NCI-H526 treated with DMSO at 0.1 percent for 48 hours (cell line): ENCODE measurements around the gene ZMAT3.
A peak's percentile ranks its signal among the peaks of the same experiment; 100 is the strongest.
"Not testable (repeated sequence)": the region's sequence is repeated elsewhere in the genome, so short reads cannot be mapped to it uniquely, and the experiment has no call there.

Experiments
- DNase-seq: peaks from one replicate; lab custom pipeline; 2025; lab: John Stamatoyannopoulos, UW

Gene ZMAT3

GRCh38 chr3:179071323-179072099 is at the start of gene ZMAT3:
TSS of gene ZMAT3 (minus strand) at chr3:179071809. CDS start at chr3:179067752, 4,057 bp downstream.
- DNase-seq, result peak; percentile 61

- DNase-seq, result no peak
These were observed 45.2 kb upstream of the ZMAT3 start for GRCh38 chr3:179116816-179117215.

DNA sequence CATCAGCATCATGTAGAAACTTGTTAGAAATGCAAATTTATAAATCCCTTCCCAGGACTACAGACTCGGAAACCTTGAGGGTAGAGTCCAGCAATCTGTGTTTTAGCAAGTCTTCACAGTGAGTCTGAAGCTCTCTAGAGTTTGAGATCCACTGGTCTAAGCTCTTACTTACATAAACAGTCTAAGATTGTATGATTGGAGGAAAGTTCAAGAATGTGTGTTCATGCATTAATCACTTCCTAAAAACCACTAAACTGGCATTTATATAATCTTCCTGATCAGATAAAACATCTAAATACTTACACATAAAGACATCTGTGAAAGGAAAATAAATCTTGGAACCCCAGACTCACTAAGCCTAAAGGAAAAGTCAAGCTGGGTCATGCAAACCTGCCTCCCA is 43.8 kb upstream of the ZMAT3 start:
- DNase-seq, result not testable (repeated sequence)

- DNase-seq, result no peak
These were observed 42.3 kb upstream of the ZMAT3 start for GRCh38 chr3:179113903-179114302.

DNA sequence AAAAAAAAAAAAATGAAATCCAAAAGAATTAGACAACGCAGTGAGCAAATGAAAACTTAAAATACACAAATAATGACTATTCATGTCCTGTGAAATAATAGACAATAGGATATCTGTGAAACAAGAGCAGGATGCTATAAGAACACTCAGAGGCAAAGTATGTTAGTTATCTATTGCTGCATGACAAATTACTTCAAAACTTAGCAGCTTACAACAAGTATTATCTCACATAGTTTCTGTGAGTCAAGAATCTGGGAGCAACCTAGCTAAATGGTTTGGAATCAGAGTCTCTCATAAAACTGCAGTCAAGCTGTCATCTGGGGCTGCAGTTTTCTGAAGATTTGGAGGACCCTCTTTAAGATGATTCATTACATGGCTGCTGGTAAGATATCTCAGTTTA is 36.5 kb upstream of the ZMAT3 start:
- no peak for DNase-seq

GRCh38 chr3:179107617-179108016 is 36.0 kb upstream of the ZMAT3 start:
- DNase-seq, result no peak

DNA sequence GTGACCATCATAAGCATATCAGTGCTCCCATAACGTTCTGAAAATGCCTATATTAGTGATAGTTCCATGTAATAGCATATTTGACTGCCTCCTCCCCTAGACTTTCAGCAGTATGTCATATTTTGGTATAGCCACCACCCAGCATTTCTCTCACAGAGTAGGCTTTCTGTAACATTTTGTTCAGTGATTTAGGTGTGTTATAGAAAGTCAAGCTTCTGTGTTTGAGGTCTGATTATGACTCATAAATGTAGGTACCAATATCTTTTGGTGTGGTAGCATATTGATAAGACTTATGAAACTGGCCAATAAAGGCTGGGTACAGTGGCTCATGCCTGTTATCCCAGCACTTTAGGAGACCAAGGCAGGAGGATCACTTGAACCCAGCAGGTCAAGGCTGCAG is 34.3 kb upstream of the ZMAT3 start:
- DNase-seq, result no peak

DNA sequence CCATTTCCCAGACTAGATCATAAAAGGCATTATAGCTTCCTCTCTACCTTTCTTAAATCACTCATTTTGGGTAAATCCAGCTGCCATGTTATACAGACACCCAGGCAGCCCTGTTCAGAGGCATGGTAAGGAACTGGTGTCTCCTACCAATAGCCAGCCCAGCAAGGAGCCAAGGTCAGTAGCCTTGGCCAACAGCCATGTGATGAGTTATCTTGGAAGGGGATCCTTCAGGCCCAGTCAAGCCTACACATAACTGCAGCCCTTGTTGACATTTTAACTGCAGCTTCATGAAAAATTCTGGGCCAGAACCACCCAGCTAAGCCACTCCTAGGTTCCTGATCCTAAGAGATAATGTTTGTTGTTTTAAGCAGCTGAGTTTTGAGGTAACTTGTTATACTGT is 29.0 kb upstream of the ZMAT3 start:
- DNase-seq, result no peak

DNA sequence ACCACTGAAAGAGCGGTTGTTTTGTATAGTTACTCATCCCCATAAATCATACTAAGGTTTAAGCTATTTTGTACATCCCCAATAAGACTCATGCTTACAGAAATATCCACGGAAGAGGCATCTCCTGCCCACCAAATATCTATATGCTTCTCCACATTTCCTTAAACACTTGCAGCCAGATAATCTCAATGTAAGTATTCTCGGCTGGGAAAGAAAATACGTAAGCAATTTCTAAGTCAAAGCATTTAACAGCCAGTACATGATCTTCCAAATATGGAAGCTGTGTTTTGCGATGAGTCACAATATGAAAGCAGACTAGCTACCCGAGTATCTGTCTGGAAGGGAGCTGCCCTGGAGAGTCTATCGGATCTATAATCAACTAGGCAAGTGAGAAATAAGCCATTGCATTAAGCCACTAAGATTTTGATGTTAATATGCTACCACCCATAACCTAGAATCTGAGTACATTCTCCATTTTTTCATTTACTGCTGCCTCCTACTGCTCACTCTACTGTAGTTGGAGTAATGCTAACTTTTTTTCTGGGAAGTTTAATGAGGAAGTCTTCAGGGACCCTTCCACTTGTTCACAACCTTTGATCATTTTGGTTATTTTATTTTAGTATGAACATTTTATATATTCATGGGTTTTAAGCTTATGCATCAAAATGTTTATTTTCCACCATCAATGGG is 26.9 kb upstream of the ZMAT3 start:
- no peak for DNase-seq

DNA sequence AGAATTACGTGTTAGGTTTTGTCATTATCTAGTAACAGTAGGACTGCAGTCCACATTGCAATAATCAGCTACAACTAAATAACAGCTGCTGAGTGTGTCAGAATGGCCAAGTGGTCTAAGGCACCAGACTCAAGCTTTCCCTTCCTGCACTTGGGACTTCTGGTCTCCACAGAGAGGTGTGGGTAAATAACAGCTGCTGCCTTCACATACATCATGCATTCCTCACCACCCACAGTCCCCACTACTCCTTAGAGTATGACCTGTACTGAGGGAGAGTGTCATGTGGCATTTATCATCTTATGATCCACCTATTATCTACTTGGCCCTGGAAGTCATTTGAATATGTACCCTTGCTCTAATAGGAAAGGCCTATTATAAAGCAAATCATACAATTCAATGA is 22.2 kb upstream of the ZMAT3 start:
- no peak for DNase-seq

DNA sequence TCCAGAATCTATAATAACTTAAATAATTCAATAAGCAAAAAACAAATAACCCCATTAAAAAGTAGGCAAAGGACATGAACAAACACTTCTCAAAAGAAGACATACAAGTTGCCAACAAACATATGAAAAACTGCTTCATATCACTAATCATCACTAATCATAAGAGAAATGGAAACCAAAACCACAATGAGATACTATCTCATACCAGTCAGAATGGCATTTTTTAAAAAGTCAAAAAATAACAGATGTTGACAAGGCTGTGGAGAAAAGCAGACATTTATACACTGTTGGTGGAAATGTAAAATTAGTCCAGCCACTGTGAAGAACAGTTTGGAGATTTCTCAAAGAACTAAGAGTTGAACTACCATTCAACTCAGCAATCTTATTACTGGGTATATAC is 19.5 kb upstream of the ZMAT3 start:
- DNase-seq, result no peak

- no peak for DNase-seq
These were observed 16.7 kb upstream of the ZMAT3 start for GRCh38 chr3:179088306-179088705.

- no peak for DNase-seq
These were observed 12.4 kb upstream of the ZMAT3 start for GRCh38 chr3:179083977-179084376.

DNA sequence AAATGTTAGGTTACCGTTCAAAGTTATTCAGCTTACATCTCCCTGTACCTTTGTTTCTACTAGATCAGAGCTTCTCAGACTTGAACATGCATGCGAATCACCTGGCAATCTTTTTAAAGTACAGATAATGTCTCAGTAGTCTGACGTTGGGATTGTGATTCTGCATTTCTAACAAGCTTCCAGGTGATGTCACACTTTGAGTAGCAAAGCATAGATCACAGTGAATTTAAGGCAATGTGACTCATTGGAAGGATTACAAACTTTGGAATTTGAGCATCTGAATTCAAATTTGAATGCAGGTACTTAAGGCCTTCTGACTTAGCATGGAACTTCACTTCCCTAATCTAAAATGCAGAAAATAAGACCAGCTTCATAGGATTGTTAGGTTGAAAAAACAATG is 10.8 kb upstream of the ZMAT3 start:
- DNase-seq, result no peak

- DNase-seq, result no peak
These were observed 10.3 kb upstream of the ZMAT3 start for GRCh38 chr3:179081885-179082284.

- DNase-seq, result no peak
These were observed 7.9 kb upstream of the ZMAT3 start for GRCh38 chr3:179079537-179079936.

DNA sequence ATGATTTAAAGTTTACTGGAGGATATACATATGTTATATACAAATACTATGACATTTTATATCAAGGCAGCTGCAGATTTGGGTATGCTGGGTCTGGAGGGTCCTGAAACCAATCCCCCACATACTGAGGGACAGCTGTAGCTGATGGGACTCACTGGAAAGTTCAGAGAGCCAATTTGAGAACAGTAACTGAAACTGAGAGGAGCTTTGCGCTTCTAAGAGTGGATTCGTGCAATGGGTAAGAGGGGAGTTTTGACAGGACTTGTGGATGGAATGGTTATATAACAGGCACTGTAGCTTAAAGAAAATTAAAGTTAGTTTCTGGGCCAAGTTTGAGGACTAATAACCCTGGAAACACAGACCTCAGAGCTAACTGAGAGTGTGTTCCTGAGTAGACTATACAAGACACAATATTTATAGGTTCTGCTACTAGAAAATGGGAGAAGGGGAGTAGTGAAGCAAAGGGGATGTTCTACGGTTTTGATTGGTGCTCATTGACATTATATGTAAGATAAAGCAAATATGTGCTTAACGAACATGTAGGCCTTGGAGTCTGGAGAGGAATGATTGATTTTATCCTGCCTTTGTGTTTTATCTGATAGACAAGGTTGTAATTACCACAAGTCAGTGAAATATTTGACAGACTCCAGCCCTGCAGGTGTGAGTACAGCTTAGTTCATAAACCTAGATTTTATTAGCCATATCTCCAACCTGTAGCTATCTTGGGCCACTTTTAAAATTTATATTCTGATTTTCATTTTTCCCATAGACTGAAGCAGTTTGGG is 4.8 kb upstream of the ZMAT3 start:
- no peak for DNase-seq

GRCh38 chr3:179074656-179075055 is 3.0 kb upstream of the ZMAT3 start:
- DNase-seq, result no peak

GRCh38 chr3:179073816-179074215 is 2.2 kb upstream of the ZMAT3 start:
- DNase-seq, result no peak

GRCh38 chr3:179072100-179072438 is 460 bp upstream of the ZMAT3 start:
- no peak for DNase-seq

DNA sequence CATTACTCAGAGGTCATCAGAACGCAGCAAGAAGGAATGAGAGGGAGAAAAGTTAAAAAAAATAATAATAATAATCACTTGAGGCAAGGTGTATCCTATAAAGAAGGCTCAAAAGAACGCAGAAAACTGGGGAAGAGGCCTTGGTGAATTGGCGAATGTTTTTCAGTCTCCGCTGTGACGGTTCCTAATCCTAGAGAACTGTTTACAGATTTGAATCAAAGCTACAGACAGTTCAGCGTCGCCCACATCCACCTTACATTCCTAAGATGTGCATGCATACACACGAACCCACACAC is 634 bp downstream of the ZMAT3 start:
- no peak for DNase-seq

- DNase-seq, result no peak
These were observed 1.7 kb downstream of the ZMAT3 start for GRCh38 chr3:179069762-179070390.
